Effector CD4-positive, alpha-beta T cell (primary cell): ENCODE data around the gene SHC3.

ENCODE experiments used
- DNase-seq: peaks from one replicate; pipeline ENCODE4 v3.0.0-alpha.2; 2020

SHC3 gene

DNA sequence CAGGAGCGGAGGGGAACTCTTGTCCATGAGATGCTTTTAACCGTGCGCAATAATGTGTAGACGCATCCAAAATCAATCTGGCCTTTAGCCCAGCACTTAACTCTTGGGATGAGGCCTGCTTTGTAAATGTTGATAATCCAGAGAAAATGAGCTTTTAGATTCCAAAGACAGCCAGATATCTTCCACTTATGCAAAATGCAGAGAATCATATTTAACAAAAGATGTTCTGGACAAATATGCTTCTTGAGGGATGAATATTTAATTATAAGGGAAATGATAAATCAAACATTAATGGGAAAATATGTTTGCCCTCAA, 181.7 kb downstream of the SHC3 start:
- DNase-seq: no peak

DNA sequence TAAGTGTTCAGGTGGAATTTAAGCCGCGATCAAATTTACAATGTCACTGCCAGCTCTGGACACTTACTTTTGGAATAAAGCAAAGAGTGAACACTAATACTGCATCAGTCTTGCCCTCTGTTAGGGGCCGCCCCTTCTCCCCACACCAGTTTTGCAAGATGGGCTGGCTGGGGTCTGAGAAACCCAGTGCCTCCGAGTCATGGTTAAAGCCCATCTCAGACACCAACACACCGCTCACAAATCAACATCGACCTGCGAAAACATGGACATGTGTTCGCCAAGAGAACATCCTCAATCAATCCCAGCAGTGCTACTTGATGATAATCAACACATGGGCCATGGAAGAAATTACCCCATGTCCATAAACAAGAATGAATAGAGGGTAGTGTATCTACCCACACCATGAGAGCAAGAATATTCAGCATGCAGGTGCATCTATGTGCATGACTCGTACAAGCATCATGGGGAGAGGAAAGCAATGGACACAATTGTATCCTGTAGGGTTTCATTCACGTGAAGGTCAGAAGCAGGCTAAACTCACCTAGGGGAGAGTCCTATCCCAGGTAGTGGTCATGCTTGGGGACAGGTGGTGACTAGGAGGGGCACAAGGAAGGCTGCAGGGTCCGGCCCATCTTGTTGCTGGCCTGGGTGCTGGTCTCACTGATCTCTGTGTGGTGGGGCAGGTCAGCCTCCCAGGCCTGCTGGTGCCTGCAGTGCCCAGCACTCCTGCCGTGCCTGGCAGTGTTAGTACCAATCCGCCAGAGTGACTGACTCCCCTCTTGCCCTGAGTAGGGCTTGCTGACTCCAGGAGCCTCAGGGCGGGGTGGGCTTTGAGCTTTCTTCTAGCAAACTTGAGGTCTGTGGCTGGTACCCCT, 182.3 kb downstream of the SHC3 start:
- DNase-seq: no peak

DNA sequence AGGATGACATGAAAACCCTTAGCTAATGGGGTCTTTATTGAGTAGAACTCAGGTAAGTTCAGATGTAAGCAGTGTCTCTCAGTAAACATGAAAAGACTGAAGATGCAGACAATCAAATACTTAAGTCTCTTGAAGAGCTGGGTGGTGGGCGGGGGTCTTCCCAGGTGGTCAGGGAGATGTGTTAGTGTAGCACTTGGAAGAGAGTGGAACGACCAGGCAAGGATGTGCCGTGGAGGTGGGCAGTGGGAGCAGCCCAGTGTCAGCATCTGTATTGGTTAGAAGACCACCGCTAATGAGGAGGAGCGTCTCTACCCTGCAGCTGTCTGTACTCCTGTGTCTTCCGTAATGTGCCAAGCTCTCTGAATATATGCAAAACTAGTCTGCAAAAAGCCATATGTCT, 183.0 kb downstream of the SHC3 start:
- no peak for DNase-seq

DNA sequence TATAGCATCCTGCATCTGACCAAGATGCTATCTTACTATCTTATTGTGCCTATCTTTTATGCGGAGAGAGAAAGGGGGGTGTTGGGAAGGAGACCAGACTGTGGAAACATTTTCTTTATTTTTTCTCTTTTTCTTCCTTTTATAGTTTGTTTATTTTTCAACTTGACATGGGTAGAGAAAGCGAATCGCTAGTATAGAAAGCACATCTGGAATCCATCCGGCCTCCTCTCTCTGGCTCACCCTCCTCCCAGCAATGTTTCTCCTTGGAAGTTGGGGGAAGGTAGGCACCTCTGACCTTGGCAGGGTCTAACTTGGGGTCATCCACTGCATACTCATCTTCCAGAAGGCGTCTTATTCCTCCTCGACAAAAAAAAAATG, 183.4 kb downstream of the SHC3 start:
- no peak for DNase-seq

DNA sequence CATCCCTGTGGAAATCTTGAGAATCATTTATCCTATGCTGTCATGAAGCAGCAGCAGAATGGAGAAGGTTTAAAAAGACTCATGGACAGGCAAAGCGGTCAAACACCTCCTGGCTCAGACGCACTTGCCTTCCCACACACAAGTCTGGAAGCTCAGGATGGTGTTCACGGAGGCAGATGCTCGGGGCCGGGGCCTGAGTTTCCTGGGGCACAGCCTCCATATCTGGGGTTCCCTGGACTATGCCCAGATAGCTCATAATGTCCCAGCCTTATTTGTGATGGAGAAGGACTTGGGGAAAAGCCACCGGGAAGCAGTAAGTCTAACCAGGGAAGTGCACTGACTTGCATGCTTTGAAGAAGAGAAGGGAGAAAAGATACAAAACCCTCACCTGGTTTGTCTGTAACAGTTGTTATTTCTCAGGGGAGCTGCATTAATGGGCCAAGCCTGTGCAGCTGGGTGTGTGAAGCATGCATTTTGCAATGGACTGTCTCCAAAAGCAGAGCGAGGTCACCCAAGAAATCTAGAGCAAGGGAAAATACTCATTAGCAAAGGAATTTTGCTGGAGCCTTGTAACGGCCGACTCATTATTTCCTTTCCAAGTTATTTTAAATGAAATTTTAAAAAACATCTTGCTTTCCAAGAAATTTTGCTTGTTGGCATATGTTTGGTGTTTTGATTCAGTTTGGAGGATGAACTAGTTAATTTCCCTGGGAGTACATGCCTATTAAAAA, 184.0 kb downstream of the SHC3 start:
- DNase-seq: no peak

DNA sequence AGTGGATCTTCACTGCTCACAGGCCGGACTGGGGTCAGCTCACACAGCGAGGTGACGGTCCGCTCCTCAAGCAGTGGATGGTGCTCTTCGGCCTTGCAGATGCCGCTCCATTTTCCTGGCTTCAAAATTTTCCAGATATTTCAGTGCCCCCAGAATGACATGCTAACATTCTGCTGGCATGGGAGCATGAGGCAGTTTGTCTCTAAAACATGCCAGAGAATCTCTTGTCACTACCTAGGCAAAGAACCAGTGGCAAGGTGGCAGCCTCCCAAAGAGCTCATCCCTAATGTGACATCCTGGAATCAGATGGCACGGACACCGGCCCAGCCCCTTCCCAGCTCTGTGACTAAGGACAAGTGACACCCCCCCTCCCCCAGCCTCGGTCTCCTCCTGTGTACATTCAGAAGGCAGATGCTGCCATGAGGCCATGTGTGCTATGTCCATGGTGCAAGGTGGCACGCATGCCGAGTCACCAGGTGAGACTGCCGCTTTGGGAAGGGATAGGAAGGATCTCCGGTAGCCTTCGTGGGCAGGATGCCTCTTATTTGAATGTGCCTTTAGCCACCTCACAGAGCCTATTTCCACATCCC, 184.7 kb downstream of the SHC3 start:
- DNase-seq: no peak

DNA sequence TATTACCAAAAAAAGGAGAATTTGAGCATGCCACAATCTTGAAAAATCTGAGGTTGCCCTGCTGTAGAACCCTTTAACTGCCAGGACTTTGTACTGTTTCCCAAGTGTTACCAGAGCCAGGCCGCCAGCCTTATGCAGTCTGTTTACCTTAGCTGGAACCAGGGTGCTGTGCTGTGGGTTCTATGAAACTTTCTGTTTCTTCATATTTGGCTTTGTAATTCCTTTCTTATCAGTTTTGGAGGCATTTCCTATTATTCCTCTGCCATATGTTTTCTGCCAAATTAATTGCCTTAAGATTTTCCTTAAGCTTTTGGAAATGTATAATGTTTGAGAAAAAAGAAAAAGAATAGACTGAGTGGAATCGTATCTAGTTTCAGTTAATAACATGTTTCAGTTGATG, 185.3 kb downstream of the SHC3 start:
- DNase-seq: no peak

DNA sequence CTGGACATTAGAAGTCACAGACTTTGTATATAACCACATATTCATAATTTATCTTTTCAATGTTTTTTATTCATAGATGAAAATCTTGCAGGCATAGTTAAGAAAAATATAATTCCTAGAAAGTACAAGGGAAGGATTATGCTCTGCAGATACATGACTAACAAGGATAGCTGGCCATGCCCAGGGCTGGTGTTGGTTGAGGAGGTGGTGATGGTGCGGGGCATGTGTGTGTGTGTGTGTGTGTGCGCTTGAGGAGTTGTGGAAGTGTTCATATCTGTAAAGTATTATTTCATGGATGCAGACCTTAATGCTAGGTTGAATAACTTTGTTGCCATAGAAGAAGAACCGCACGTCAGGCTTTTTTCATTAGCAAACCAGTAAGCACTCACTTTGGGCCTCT, 186.1 kb downstream of the SHC3 start:
- DNase-seq: no peak

DNA sequence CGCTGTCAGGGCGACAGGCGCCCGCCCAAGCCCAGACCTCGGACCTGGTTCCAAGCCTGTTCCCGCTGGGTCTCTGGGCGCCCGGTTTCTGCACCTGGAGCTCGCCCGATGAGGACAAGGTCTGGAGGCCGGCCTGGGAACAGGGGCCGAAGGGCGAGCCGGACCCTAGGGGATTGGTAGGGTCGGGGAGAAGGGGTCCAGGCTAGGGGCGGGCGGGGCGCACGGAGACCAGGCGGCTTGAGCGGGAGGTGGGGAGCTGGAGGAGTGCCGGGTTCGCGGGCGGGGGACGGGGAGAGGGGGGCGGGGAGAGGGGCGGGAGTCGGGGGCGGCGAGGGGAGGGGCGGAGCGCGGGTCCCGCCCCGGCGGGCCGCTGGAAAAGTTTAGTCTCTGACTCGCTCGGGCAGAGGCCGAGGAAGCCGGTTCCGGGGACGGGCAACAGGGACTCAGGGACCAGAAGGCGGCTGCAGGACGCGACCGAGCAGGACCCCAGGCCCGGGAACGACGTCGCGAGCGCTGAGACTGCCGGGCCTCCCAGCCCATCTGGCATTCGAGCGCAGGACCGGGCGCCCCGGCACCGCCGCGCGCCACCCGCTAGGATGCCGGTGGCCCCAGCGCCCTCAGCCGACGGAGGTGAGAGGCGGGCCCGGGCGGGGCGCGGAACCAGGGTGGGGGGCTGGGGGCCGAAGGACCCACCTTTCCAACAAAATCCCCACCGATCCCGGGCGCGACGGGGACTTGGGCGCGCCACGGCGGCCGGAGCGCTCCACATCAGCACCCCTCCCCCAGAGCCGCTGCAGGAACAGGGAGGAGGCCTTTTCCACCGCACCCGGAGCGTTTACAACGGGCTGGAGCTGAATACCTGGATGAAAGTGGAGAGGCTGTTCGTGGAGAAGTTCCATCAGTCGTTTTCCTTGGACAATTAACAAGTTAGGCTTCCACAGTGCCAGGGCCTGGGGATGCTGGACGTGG, 187.3 kb downstream of the SHC3 start, which contains the start of gene S1PR3:
S1PR3 (plus strand) TSS at position 403 of the 969 bp plus-strand sequence. CDS start 9,733 bp downstream, outside the sequence.
- no peak for DNase-seq

DNA sequence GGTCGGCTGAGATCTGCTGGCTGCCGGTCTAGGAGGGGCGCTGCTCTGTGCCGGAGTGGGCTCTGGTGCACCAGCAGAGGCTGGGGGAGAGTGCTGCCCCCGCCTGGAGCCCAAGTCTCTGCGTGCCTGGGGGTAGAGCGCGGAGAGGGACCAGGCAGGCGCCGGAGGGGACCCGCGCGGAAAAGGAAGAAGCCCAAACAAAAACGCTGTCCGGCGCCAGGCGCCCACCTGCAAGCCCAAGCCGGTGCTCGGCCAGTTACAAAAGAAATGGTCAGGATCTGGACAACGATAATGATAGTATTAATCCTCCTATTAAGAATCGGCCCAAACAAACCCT, 187.9 kb downstream of the SHC3 start:
- DNase-seq: no peak

DNA sequence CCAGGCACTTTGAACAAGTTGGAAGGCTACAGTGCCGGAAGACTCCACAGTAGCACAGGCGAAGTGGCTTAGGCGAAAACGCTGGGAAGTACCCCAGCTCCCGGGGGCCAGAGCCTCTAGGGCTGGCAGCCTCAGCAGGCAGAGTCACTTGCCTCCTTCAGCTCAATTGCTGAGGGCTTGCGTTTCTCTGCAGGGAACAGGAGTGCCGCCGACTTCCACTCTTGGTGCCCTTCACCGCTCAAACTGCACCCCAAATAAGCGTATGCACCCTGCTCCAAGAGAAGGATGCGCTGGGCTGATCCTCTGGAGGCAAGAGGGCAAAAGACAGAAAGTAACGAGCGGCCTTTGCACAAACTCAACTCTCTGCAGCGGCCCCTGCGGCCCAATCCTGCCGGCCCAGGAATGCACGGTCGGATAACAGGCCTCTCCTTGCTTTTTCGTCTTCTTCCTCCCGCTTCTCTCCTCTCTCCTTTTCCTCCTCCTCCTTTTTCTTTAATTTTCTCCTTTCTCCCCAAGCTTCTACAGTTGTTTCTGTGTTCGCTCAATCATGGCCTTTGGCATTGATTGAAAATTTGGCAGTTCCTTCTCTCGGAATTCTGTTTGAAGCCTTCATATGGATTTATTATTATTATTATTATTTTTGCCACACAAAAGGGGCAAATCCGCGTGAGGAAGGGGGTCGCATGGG, 188.4 kb downstream of the SHC3 start:
- DNase-seq: no peak

DNA sequence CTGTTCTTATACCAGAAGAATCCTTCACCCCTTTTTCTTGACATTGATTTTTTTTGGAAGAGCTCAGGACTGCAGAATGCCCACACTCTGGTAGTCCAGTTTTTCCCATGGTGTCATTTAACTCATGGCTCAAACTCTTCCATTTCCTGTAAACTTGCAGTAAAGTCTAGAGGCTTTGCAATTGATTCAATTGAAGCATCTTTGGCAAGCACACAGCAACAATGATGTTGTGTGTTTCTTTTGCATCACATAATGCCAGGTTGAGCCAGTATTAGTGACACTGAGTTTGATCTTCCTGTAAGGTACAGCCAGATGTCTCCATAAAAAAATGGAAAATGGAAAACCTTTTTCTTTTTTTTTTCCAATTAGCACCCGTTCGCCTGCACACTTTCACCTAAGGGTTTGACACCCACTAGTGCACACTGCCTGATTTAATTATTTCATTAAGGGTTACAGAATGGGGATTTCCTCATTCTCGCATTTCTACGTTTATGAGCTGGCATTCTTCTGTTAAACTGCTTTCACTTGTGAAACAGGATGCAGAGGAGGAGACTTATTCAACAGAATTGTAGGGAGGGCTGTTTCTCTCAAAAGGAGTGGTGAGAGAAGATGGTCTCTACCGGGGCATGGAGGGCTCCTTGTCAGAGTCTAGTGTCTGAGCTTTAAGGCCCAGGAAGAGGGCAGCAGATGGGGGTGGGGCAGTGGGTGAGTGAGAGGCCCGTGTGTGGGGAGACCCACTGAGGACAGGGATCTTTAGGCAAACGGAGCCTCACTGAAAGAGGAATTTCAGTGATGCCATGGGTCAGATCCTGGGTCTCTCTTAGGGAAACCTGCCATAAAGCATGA, 189.6 kb downstream of the SHC3 start:
- no peak for DNase-seq

DNA sequence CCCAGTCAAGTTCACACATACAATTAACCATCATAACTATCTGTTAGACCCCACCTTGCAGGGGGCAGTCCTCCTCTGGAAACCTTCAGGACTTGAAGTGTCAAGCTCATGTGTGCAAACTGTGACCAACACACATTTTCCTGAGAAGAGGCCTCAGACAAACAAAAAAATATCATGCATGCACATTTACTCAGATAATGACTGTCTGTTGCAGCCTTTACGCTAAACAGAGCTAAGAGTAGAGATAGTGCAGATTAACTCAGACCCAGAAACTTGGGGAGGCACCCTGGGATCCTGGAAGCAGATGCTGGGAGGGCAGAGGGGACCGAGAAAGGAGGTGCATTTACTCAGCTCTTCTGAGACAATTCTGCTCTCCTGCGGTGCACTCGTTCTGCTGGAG, 191.0 kb downstream of the SHC3 start:
- DNase-seq: no peak

DNA sequence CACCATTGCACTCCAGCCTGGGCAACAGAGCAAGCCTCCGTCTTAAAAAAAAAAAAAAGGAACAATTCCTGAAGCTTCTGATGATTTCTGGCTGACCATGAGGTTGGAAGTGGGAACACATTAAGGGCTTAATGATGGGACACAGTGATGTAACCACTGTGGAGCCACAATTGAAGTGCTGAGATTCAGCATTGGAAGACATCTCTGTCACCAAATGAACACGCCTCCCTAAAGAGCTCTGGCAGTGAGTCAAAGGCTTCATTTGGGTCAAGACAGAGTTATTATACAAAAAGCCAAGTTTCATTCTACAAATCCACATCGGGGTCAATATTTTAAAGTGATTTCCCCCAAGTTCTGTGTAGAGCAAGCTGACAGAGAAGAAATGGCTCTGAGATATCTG, 191.8 kb downstream of the SHC3 start:
- DNase-seq: no peak

DNA sequence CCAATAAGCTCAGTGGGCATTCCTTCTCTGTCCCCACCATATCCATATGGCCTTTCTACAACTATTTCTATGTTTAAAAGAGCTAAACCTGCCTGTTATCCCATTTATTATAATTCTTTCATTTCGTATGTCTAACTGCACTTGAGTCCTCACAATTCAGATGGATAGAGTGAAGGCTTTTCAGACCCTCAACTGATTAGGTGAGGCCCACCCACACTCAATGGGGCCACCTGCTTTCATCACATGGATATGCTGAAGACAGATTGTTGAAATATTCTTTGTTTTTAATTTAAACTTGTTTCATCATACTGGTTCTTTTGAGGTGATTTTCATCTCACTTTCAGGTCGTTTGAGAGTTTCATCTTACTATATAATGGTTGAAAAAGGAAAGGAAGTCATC, 193.0 kb downstream of the SHC3 start:
- no peak for DNase-seq

DNA sequence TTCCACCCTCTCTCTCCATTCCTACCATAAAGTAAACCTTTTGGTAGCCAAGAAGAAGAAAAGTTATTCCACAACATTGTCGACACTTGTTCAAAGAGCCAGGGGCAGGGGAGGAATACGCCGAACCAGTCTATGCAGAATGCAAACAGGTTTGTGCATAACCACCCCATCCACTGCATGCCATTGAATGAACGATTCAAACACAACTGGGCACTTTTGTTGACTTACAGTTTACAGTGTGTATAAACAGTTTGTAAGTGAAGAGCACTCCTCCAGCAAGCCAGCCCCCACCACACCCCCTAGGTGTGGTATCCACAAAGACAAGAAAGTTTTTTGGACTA, 194.1 kb downstream of the SHC3 start:
- no peak for DNase-seq

DNA sequence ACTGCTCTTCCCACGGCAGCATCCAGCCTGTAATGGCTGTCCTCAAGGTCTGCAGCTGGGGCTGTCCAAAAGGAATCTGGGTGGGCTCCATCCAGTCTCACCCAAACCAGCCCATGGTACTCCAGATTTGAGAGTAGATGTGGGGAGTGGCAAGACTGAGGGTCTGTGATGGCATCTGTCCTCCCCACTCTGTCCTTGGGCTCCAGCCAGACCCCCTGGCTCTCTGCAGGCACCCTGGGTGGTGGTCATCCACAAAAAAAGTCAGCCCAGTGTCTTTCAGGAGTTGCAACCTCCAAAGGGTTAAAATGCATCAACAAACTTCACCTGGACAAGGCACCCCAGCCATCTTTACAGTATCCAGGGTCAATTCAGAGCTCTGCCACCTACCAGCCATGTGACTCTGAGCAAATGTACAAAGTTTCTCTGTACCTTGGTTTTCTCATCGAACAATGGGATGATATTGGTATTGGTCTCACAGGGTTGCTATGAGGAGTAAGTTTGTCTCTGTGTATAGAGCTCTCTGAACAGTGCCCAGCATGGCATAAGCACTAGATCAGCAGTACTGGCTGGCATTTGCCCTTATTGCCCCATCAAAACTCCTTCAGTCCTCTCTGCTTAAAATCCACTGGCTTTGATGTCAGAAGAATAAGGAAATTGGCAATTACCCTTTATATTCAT, 194.6 kb downstream of the SHC3 start:
- no peak for DNase-seq

DNA sequence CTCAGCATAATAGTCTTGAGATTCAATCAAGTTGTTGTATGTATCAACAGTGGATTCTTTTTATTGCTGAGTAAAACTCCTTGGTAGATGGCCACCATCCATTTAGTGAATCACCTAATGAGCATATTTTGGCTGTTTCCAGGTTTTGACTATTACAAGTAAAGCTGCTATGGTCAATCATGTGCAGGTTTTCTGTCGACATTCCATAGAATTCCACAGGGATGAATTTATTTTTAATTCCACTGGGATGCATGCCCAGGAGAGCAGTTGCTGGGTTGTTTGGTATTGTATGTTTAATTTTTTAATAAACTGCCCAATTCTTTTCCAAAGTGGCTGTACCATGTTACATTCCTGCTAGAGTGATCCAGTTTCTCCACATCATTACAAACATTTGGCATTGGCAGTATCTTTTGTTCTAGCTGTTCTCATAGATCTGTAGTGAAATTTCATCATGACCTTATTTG, 197.8 kb downstream of the SHC3 start:
- no peak for DNase-seq

DNA sequence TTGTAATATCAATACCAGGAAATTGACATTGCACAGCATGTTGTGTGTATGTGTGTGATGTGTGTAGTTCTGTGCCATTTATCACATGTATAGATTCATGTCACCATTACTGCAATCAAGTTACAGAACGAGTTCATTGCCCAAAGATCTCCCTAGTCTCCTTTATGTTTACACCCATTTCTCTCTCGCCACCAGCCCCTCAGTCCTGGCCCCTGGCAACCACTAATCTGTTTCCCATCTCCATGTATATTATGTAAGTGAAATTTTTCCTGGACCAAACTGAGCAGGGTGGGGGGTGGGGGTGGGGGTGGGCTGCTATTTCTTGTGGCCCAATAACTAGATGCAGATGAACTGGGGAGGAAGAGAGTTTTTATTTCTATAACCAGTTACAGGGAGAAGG, 198.8 kb downstream of the SHC3 start:
- DNase-seq: no peak

DNA sequence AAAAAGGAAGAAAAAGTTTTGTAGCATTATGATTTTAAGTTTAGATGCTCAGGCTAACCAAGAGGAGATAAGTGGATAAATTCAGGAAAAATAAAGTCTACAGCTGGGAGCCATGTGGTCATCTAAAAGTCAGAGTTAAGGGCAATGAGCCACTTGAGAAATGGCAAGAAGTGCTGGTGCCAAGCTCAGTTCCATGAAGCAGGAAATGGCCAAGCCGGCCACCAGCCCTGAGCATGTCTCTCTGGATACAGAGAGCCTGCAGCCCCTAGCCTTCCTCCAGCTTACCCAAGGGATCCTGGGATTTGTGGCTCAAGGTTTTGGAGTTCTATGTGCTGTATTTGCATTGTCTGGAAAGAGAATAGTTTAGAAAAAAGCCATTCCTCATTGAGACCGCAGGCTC, 199.6 kb downstream of the SHC3 start:
- DNase-seq: no peak

DNA sequence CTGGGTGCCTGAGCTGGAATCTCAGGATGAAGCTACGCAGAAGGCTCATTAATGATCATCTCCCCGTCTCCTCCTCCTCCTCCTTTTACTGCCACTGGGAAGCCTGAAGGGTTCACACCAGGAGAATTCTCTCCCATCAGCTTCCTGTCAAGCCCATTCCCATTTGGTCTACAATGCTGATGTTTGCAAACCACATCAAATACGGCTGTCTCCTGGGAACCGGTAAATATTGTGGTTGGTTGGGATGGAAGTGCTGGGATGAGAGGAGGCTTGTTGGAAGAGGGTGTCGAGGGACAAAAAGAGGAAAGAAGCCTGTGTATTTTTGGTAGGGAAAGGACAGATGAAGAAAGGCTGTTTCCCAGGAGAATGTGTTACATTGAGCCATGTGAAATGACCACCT, 200.6 kb downstream of the SHC3 start:
- no peak for DNase-seq
